Left hindlimb (tissue), 1 donor: ENCODE measurements around the gene ASH1L.
"Not testable (repeated sequence)": the region's sequence is repeated elsewhere in the genome, so short reads cannot be mapped to it uniquely, and the experiment has no call there.

Source experiments
- DNase-seq: peaks from one replicate; pipeline ENCODE4 v3.0.0-alpha.2; 2018

ASH1L gene, protein sequence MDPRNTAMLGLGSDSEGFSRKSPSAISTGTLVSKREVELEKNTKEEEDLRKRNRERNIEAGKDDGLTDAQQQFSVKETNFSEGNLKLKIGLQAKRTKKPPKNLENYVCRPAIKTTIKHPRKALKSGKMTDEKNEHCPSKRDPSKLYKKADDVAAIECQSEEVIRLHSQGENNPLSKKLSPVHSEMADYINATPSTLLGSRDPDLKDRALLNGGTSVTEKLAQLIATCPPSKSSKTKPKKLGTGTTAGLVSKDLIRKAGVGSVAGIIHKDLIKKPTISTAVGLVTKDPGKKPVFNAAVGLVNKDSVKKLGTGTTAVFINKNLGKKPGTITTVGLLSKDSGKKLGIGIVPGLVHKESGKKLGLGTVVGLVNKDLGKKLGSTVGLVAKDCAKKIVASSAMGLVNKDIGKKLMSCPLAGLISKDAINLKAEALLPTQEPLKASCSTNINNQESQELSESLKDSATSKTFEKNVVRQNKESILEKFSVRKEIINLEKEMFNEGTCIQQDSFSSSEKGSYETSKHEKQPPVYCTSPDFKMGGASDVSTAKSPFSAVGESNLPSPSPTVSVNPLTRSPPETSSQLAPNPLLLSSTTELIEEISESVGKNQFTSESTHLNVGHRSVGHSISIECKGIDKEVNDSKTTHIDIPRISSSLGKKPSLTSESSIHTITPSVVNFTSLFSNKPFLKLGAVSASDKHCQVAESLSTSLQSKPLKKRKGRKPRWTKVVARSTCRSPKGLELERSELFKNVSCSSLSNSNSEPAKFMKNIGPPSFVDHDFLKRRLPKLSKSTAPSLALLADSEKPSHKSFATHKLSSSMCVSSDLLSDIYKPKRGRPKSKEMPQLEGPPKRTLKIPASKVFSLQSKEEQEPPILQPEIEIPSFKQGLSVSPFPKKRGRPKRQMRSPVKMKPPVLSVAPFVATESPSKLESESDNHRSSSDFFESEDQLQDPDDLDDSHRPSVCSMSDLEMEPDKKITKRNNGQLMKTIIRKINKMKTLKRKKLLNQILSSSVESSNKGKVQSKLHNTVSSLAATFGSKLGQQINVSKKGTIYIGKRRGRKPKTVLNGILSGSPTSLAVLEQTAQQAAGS (N-terminal part only)

DNA sequence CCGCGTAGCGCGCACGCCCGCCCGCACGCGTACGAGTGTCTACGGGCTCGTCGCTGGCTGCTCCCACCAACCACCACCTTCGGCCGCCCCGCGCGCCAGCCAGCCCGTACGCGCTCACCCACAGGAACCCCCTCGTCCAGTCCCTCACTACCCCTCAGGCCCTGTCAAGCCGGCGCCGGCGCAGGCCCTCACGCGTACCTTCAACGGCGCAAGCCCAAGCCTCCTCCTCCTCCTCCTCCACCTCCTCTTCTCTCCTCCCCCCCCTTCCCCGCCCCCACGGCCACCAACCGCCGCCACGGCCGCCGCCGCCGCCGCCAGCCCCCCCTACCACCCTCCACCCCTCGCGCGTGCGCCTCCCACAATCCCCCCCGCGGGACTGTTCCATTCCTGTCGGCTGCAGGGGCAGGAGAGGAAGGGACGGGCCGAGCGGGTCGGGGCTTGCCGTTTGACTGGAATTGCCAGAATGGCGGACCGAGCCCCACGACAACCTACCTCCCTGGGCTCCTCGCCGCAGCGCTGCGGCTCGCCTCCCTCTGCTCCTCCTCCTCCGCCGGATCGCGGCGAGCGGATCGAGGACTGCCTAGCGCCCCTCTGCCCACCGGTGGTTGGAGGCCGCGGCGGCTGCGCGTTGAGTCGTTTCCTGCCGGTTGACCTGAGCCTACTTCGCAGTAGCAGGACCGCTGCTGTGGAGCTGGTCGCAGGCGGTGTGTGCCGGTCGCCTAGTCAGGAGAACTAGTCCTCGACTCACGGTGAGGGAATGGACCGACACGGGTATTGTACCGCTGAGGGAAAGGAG lies at the start of gene ASH1L:
Gene ASH1L (minus strand): TSS at position 223 of the 796 bp plus-strand sequence. CDS start 41,284 bp downstream, outside the sequence.
- peak; percentile 97 for DNase-seq

DNA sequence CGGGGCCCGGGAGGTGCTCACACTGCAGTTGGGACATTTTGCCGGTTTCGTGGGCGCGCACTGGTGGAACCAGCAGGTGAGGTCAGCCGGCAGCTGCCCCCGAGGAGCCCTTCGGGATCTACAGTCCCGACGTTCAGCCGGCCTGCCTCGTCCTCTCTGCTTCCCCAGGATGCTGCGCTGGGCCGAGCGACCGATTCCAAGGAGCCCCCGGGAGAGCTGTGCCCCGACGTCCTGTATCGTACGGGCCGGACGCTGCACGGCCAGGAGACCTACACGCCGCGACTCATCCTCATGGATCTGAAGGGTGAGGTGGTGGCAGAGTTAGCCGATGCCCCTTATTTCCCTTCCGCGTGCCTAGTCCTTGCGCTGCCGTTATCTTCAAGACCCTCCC lies 47.6 kb upstream of the ASH1L start:
- not testable (repeated sequence) for DNase-seq

DNA sequence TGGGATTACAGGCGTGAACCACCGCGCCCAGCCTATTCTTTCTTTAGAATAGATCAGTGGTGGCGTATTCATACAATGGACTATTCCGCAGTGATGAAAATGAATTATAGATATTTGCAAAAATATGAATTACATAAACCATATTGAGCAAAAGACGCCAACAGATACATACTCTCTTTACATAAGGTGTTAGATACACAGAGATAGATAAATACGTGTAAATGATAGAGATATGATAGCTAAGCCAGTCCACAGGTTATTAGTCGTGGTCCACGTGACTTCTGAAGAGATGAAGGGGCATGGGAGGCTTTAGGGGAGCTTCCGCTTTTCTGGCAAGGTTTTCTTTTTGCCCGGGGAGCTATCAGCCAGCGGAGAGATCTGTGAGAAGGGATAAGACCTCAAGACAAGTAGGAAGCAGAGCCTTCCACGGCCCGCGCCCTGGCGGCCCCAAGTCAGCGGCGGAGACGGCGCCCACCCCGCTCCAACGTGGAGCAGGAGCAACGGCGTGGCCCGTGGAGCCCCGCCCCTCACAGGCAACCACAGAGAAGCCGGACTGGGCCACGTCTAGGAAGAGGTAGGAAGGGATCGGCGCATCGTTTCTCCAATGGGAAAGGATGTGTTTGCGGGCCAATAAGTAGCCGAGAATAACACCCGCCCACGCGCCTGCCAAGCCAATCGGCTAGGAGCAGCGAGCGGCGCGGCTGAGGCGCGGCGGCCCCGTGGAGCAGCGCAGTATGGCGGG lies 47.1 kb upstream of the ASH1L start, which contains the start of gene MSTO1:
Gene MSTO1 (plus strand): TSS at position 704 of the 742 bp plus-strand sequence. CDS start 31 bp downstream, at position 735.
- peak; percentile 96 for DNase-seq

DNA sequence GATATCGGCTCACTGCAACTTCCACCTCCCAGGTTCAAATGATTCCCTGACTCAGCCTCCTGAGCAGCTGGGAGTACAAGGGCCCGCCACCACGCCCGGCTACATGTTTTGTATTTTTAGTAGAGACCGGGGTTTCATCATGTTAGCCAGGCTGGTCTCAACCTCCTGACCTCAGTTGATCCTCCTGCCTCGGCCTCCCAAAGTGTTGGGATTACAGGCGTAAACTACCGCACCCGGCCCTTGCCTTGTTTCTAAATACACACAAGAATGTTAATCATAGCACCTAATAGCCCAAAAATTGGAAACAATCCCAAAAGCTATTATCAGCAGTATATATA lies 46.3 kb upstream of the ASH1L start:
- DNase-seq, result no peak

DNA sequence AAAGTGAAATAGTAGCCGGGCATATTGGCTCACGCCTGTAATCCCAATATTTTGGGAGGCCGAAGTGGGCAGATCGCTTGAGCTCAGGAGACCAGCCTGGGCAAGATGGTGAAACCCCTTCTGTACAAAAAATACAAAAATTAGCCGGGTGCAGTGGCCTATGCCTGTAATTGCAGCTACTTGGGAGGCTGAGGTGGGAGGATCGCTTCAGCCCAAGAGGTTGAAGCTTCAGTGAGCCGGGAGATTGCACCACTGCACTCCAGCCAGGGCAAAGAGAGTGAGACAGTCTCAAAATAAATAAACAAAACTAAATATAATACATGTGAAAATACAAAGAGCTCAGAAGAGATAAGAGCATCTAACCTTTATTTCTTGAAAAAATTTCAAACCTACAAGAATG lies 45.1 kb upstream of the ASH1L start:
- DNase-seq, result no peak

DNA sequence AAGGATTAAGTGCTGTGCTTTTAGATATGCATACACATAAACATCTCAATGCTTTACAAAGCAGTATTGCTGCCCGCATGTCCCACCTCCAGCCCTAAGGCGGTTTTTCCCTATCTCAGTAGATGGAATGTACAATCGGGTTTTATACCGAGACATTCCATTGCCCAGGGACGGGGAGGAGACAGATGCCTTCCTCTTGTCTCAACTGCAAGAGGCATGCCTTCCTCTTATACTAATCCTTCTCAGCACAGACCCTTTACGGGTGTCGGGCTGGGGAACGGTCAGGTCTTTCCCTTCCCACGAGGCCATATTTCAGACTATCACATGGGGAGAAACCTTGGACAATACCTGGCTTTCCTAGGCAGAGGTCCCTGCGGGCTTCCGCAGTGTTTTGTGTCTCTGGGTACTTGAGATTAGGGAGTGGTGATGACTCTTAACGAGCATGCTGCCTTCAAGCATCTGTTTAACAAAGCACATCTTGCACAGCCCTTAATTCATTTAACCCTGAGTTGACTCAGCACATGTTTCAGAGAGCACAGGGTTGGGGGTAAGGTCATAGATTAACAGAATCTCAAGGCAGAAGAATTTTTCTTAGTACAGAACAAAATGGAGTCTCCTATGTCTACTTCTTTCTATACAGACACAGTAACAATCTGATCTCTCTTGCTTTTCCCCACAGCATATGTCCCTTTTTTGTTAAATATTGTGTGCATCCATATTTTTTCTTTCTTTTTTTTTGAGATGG lies 37.4 kb upstream of the ASH1L start:
- DNase-seq, result not testable (repeated sequence)

DNA sequence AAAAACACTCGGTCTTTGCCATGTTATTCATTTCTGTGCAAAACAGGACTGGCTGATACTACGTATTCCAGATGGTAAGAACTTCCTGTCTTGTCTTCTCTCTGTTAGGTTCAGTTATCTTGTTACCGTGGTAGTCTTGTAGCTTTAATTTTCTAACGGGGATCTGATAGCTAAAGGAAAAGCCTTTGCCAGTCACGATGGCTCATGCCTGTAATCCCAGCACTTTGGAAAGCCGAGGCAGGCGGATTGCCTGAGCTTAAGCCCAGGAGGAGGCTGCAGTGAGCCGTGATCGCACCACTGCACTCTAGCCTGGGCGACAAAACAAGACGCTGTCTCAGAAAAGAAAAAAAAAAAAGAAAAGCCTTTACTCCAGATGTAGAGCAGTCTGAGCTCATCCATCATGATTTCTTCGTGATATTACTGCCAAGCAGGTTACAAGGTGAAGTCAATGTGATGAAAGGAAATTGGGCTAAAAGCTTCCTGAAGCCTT lies 36.3 kb upstream of the ASH1L start:
- no peak for DNase-seq

DNA sequence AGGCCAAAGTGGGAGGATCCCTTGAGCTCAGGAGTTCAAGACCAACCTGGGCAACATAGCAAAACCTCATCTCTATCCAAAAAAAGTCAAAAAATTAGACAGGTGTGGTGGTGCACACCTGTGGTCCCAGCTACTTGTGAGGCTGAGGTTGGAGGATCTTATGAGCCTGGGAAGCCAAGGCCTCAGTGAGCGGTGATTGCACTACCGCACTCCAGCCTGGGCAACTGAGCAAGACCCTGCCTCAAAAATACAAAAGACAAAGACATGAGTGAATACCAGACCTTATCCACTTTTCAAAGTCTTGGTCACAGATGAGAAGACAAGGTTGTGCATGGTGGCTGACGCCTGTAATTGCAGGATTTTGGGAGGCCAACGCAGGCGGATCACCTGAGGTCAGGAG lies 34.3 kb upstream of the ASH1L start:
- DNase-seq, result no peak

DNA sequence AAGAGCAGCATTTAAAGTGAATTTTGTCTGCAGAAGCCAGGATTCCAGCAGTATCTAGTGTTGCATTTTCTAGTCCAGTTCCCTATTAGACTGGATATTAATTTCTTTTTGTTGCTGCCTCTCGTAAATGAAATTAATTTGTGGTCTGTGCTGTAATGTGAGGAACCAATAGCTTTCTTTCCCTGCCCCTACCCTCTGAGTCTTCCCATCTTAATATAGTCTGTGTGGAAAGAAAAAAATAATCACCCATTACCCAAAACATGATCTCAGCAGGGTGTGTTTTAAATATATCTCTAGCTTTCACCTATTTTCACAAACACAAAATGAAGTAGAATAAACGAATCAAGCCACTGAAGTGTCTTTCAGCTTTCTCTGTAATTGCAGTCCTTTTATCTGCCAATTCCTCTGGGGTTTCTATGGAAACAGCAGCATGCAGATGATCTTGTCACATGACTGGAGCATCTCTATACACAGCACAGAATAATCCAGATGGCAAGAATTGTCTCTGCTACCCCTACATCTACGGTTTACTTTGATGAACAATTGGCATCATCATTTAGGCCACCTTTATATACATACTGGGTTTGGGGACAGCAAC lies 33.4 kb upstream of the ASH1L start:
- DNase-seq, result not testable (repeated sequence)

DNA sequence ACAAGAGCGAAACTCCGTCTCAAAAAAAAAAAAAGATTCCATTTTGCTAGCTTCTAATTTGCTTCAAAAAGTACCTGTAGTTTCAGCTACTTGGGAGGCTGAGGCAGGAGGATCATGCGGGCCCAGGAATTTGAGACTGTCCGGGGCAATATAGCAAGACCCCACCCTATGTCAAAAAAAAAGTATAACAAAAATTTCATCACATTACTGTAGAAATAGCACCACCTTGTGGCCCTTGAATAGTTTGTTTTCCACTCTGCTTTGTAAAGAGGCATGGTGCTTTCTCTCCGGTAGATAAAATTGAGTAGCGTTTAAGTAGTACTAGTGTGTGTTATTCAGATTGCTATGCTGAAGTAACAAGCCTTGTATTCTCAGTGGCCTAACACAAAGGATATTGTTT lies 29.2 kb upstream of the ASH1L start:
- DNase-seq, result no peak

DNA sequence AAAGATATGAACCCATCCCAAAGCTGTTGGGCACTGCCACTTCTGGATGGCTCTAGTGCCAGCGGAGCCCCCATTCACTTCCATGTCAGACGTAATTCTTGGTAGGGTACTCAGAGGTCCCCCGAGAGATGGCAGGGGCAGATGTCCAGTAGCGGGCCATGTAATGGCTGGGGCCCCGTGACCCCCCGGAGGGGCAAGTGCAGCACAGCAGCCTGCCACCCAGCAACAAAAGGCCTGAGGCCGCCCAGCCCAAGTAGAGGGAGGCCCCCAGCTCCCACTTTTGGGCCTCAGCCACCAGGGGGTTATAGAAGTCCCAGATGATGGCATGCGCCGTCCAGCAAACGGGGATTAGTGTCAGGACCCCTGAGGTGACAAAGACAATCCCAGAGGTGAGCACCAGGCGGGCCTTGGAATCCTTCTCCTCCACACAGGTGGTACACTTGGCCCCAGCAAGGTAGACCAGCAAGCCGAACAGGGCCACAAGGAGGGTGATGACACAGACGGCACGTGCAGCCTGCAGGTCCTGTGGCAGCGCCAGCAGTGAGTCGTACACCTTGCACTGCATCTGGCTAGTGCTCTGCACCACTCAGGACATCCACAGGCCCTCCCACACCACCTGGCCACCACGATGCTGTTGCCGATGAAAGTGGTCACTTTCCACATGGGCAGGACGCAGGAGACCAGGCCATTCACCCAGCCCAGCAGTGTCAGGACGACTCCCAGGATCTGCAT lies 28.1 kb upstream of the ASH1L start:
- DNase-seq, result not testable (repeated sequence)

DNA sequence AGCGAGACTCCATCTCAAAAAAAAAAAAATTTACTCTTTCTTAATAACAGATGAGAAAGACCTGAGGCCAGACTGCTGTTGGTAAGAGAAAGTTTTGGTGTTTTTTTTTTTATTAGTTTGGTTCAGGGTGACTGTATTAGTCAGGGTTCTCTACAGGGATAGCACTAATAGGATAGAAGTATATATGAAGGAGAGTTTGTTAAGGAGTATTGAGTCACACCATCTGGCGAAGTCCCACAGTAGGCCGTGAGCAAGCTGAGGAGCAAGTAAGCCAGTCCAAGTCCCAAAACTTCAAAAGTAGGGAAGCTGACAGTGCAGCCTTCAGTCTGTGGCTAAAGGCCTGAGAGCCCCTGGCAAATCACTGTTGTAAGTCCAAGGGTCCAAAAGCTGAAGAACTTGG lies 26.7 kb upstream of the ASH1L start:
- not testable (repeated sequence) for DNase-seq

DNA sequence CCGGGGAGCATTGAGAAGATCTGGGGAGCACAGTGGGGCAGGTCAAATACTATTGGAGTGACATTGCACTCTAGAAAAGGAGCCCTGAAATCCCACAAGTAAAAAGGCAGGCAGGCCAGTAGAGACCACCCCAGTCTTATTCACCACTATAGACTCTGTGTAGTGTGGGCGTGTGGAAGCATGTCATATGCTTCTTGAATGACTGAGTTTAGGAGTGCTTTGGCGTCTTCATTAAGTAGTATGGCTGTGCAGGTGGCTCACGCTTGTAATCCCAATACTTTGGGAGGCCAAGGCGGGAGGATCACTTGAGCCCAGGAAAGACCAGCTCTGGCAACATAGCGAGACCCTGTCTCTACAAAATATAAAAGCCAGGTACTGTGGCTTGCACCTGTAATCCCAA lies 21.2 kb upstream of the ASH1L start:
- not testable (repeated sequence) for DNase-seq

DNA sequence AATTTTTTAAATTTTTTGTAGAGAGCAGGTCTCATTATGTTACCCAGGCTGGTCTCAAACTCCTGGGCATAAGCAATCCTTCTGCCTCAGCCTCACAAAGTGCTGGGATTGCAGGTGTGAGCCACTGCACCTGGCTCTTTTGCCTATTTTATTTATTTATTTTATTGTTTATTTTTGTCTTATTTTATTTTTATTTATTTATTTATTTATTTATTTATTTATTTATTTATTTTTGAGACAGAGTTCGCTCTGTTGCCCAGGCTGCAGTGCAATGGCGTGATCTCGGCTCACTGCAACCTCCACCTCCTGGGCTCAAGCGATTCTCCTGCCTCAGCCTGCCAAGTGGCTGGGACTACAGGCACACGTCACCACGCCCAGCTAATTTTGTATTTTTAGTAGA lies 13.0 kb upstream of the ASH1L start:
- not testable (repeated sequence) for DNase-seq

DNA sequence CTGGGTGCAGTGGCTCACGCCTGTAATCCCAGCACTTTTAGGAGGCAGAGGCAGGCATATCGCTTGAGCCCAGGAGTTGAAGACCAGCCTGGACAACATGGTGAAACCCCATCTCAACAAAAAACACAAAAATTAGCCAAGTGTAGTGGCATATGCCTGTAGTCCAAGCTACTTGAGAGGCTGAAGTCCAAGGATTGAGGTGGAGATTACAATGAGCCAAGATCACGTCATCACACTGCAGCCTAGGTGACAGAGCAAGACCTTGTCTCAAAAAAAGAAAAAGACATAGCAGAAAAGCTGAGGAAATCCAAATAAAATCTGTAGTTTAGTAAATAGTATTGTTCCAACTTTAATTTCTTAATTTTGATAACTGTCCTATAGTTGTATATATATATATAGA lies 11.5 kb upstream of the ASH1L start:
- DNase-seq, result no peak

DNA sequence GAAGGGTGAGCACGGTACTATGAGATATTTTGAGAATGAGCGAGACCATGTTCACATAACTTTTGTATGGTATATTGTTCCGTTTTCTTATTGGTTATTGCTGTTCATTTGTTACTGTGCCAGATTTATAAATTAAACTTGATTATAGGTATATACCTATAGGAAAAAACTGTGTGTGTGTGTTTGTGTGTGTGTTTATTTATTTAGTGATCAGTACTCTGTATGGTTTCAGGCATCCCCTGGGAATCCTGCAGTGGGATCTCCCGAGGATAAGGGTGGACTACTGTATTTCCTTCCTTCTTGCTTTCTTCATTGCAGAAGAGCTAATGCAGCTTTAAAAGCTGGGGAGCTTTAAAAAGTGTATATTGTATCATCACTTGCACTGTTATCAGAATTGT lies 8.0 kb upstream of the ASH1L start:
- no peak for DNase-seq

DNA sequence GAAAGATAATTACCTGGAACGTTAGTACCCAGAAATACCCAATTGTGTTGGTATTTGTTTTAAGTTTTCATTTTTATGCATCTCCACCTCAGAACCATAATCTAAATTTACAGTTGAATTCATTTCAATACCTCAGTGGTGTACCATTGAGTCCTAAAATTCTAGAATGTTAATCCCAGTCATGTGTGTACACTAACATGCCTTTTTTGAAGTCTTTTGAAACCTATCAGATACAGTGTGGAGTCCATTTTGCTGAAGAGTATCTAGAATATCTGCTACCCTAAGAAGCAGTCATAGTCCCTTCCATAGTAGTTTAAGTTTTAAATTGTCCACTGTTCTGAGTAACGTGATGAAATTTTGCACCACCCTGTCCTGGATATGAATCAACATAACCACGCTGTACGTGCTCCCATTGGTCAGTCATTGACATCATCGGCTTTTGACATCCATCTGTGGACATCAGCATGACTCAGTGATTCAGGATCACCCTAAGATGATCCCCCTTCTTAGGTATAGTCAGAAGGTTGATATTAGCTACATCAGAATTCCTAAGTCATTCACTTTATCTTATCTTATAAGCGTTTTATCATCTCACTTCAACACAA lies 7.5 kb upstream of the ASH1L start:
- no peak for DNase-seq

DNA sequence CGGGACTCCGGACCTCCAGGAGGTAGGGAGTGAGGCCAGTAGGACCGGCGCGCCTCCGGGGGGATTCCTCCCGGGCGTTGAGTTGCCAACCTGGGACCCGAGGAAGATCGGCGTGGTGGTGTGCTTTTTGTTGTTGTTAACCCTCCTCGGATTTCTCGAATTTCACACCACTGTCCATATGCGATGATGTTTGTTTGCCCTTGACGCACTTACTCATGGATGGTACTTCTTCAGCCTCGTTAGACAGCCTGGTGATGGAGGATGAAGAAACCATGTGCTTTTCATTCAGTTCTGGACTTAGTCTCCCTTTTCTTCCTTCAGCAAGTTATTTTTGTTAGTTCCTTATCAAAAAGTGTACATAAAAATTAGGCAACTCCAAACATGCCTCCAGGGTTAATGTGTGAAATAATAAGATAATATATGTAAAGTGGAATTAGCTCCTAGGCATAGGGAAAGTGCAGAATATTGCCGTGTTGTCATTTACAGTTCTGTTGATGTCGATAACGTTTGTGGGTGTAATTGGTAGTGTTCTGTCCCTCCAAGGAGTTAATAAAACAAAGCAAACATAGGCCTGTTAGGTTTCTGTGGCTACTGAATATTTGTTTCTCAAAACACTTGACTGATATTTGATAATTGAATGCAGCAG lies 897 bp upstream of the ASH1L start:
- not testable (repeated sequence) for DNase-seq
